Kidney capillary endothelial cell (primary cell): ENCODE measurements around the gene USP28.
"Not testable (repeated sequence)": the region's sequence is repeated elsewhere in the genome, so short reads cannot be mapped to it uniquely, and the experiment has no call there.

ENCODE experiments used
- DNase-seq: peaks from one replicate; pipeline ENCODE4 v3.0.0-alpha.2; 2018; ENCODE audit warnings: low spot score

Gene USP28, protein sequence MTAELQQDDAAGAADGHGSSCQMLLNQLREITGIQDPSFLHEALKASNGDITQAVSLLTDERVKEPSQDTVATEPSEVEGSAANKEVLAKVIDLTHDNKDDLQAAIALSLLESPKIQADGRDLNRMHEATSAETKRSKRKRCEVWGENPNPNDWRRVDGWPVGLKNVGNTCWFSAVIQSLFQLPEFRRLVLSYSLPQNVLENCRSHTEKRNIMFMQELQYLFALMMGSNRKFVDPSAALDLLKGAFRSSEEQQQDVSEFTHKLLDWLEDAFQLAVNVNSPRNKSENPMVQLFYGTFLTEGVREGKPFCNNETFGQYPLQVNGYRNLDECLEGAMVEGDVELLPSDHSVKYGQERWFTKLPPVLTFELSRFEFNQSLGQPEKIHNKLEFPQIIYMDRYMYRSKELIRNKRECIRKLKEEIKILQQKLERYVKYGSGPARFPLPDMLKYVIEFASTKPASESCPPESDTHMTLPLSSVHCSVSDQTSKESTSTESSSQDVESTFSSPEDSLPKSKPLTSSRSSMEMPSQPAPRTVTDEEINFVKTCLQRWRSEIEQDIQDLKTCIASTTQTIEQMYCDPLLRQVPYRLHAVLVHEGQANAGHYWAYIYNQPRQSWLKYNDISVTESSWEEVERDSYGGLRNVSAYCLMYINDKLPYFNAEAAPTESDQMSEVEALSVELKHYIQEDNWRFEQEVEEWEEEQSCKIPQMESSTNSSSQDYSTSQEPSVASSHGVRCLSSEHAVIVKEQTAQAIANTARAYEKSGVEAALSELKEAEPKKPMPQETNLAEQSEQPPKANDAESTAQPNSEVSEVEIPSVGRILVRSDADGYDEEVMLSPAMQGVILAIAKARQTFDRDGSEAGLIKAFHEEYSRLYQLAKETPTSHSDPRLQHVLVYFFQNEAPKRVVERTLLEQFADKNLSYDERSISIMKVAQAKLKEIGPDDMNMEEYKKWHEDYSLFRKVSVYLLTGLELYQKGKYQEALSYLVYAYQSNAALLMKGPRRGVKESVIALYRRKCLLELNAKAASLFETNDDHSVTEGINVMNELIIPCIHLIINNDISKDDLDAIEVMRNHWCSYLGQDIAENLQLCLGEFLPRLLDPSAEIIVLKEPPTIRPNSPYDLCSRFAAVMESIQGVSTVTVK

DNA sequence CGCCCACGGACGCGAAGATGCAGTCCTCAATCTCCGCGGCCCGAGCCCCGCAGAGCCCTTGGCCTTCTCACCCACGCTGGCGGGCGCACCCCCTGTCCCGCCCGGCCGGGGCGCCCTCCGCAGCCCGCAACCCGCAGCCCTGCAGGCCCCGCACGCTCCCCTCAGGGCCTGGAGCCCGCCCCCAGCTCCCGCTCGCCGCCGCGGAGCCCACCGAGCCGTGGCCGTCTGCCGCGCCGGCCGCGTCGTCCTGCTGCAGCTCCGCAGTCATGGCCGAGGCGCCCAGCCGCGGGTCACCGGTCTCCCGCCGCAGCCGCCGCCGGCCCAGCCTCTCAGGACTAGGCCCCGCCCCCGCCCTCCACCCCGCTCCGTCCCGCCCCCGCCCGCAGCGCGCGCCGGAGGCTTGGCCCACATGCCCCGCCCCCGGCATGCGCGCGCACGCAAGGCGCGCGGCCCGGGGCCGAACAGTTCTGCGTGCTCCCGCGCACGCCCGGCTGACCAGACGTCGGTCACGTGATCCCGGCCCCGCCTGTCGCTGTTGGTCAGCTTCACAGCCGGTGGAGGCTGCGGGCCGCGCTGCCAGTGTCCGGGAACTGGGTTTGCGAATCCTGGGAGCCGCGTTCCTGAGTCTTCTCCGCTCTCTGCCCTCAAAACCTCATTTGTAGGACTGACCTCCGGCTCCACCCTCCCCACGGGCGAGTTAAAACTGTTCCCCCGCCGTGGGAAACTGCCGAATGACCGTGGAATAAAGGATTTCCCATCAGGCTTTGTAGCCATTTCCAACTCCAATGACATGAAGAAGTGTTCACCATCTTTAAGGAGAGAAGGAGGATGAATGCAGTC, at the start of gene USP28:
Gene USP28, minus strand, starts transcription at position 339 of the 840 bp plus-strand sequence. Its CDS starts 71 bp downstream, at position 268.
- peak; percentile 95 for DNase-seq

DNA sequence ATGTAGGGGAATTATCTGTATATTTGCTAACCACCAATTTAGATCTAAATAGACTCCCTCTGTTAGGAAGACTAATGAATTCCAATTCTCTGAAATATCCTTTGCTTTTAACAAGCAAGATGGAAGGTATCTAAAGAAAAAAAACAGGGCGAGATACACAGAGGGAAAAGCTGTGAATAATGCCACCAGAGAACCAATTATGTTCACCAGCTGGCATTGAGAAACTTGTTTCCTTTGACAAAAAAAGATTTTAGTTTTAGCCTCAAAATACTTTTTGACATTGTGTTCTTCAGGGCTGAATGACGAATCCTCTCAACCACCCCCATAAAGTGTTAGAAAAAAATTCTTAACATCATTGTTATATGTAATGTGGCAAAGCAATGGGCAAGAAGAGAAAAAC, 48.2 kb upstream of the USP28 start:
- DNase-seq, result no peak

DNA sequence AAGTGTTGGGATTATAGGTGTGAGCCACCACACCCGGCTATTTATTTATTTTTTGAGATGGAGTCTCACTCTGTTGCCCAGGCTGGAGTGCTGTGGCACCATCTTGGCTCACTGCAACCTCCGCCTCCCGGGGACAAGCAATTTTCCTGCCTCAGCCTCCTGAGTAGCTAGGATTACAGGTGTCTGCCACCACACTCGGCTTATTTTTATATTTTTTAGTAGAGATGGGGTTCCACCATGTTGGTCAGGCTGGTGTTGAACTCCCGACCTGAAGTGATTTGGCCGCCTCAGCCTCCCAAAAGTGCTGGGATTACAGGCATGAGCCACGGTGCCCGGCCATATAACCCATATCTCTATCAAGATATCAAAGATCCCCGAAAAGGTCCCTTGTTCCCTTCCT, 36.1 kb upstream of the USP28 start:
- not testable (repeated sequence) for DNase-seq

DNA sequence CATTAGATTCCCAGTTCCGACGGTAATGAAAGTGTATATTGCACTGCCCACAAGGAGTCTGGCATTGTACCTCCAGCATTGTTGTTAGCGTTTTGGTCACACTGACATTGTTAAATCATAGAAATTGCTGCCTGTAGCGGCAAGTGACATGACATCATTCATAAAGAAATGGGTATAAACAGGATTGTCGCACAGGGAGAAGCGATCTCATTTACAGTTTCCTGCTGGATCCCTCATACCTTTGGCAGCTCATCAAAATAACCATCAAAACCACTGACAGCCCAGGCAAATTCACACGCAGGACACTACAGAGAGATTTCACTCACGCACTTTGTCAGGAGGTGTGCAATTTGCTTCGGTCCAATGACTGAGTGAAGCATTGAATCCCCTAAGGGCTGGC, 32.7 kb upstream of the USP28 start:
- DNase-seq, result no peak

DNA sequence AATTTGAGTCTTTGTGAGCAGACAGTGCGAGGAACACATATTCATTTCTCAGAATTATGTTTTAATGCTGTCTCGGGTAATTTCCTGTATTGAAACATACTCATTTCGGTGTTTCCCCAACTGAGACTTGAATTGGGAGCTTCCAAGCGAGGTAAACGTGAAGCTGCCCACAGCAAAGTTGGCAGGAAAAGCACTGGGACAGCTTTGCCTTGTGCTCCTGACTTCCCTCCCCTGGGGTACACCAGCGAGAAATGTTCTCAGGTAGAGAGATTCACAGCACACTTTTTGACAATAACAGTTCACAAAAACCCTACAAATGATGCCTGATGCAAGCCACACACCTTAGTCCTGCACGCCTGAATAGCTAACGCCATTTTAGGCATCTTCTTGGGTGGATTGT, 32.3 kb upstream of the USP28 start:
- DNase-seq, result no peak

DNA sequence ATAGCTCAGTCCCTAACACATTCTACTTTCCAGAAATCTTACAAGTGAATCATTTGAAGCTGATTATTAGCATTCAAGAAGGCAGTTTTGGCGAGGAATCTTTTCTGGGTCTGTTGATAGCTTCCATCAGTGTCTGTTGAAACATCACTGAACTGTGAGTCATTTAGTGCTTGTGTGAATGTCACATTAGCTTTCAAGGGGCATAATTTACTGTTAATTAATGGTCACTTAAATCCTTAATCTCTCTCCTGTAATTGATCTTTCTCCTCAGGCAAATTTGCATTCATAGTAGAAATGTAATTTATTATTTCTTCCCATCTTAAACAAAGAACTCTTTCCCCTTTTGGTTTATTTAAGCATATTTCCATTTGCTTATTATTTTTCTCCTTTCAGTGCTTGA, 31.8 kb upstream of the USP28 start:
- no peak for DNase-seq

DNA sequence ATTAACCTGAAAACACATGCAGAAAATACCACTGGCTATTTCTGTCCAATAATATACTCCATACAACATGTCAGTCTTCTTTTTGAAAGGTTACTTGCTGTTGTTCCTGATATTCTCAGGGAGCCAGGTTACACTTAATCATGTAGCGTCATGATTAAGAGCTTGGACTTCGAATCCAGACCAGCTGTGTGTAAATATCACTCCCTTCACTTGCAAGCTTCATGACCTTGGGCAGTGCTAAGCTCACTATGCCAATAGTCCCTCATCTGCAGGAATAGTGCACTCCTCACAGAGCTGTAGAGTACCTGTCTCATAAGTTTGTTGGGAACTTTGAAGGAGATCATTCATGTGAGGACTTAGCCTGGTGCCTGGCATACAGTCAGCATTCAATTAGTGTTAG, 31.1 kb upstream of the USP28 start:
- no peak for DNase-seq

DNA sequence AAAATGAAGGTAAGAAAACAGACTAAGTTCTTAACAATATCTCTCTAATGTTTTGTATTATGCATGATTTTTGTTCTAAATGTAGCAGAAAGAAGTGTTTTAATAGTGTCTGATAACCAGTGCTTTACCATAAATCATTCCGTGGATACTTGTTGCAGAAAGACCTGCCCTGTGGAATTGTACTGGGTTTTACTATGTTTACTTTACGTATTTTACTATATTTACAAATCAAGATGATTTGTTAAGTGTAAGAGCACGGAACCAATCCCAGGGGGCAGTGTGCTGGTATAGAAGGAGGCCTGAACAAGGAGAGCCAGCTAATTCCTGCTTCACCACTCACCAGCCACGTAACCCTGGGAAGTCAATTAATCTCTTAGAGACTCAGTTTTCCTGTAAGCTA, 30.7 kb upstream of the USP28 start:
- DNase-seq, result no peak

DNA sequence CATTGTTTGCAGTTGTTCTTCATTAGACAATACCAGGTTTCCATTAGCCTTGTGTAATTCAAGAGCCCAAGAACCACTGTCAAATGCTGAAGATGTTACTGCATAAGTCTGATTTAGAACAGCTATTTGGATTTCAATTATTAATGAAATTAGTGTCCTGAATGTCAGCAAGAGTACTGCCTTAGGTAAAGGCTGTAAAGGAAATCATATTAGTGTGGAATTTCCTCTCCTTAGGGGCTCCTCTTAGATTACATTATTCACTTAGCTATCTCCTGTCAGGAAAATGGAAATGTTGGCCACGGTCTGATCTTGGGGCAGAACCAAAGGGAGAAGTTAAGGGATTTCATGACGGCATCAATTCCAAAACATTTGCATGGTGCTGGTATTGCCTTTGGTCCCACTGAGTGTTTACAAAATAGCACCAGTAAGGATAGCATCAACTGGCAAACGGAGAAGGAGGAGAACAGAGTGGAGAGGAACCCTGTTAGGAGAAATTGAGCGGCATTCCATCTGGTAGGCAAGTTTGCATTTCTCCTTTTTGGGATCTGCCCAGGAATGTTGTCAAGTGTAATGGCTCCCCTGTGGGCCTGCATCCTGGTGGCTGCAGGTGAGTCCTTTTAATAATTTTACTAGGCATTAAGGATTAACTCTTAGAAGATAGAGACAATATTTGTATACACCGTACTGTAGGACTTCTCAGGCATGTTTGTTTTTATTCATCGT, 29.2 kb upstream of the USP28 start, which contains the start of gene HTR3B:
Gene HTR3B, plus strand, starts transcription at position 418 of the 723 bp plus-strand sequence. Its CDS starts 138 bp downstream, at position 556.
- no peak for DNase-seq

DNA sequence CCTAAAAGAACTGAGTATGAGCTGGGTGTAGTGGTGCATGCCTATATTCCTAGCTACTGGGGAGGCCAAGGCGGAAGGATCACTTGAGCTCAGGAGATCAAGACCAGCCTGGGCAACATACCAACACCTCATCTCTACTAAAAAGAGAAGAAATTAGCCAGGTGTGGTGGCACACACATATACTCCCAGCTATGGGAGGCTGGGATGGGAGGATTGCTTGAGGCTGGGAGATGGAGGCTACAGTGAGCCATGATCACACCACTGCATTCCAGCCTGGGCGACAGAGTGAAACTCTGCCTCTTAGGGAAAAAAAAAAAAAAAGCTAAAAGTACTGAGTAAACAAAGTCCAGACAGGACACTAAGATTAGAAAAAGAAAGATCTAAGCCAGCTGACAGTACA, 25.8 kb upstream of the USP28 start:
- no peak for DNase-seq

DNA sequence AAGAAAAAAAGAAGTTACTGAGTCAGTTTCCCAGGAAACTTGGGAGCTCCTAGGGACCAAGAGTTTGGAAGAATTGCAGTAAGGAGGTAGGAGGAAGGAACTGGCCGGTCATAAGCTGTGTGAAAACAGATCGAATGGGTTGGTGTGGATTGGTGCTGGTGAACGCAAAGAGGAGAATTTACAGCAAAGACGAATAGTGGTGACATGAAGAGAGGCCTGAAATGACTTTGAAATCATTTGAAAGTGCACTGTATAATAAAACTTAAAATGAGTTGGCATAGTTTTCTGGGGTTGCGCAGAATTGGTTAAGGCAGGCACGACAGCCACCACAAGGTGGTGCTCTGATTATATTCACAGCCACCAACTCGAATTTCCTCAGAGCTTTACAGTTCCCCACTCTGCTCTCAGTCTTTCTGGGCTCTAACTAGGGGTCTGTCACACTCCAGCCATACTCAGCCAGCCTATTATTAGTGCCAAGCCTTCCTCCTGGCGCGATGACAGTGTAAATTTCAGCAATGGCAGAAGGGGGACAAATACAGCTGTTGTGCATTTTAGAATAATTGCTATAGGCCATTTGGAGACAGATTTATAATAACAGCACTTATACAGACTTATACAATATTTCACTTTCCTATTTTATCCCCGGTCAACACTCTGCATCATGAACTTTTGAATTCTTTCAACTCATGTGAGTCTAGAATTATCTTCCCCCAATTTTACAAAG, 20.9 kb upstream of the USP28 start:
- no peak for DNase-seq

DNA sequence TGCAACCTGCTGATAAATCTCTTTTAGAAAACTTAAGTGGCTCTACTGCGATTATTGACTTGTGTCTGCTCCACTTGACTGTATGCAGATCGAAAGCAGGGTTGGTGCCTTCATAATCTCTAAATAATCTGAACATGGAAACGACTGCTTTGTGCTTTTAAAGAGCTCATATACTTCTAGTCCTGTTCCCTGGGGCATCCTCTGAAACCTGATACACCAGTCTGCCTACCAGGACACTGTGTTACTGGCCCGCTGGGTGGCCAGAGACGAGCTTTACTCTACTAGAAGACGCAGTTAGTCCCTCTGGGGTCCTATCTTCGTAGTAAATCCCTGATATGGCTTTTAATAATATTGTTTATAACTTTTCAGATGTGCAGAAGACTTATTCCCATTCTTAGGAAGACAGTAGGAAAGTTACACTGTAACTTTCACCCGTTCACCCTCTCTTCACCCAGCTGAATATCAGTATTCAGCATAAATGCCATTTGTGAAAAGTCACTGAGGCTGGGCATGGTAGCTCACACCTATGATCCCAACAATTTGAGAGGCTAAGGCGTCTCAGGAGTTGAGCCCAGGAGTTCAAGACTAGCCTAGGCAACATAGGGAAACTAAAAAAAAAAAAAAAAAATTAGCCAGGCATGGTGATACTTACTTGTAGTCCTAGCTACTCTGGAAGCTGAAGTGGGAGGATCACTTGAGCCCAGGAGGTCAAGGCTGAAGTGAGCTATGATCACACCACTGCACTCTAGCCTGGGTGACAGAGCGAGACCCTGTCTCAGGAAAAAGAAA, 20.2 kb upstream of the USP28 start:
- no peak for DNase-seq

DNA sequence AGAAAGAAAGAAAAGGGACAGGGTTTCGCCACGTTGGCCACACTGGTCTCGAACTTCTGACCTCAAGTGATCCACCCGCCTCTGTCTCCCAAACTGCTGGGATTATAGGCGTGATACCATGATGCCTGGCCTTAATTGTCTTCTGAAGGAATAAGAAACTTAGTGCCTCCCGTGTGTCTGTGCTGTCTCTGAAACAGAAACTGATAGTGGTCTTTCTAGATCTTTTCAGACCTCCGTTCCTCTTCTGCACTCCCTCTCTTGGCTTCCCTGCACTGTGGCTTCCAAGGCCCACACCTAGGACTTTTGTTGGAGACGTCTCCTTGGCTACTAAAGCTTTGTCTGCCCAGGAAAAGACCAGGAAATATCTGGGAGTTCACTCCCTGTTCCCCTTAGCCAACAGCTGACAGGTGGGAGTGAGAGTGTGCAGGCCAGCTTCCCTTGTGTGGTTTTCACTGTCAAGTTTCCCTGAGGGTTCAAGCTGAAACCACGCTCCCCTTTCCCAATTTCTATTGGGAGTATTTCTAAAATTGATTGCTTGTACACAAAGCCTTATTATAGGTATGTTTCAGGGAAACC, 19.1 kb upstream of the USP28 start:
- DNase-seq, result no peak

DNA sequence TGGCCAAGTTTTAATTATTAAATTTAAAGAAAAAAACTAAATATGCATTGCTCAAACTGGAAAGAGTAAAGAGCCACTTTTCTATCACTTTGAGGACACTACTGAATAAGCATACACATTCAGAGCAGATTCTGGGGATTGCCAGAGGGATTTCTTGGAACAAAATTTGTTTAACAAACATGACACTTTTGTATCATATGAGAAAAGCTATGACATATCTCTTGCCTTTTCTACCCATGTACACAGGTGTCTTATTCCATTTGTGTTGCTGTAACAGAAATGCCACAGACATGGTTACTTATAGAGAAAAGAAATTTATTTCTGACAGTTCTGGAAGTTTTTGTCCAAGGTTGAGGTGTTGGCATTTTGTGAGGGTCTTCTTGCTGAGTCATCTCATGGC, 13.5 kb upstream of the USP28 start:
- no peak for DNase-seq

DNA sequence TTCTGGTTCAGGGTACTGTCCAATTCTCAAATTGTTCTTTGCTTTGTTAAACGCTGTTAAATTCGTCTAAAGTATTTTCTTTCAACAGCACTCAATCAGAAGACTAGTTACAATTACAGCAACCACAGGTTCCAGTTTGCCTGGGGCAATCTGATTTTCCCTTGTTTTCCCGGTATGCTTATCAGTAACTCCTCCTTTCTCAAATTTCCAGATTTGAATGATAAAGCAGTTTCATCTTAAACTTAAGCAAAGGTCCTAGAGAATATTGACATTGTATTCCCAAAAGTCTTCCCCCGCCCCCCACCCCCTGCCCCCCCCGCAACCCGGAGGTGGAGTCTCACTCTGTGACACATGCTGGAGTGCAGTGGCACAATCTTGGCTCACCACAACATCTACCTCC, 10.5 kb upstream of the USP28 start:
- no peak for DNase-seq

DNA sequence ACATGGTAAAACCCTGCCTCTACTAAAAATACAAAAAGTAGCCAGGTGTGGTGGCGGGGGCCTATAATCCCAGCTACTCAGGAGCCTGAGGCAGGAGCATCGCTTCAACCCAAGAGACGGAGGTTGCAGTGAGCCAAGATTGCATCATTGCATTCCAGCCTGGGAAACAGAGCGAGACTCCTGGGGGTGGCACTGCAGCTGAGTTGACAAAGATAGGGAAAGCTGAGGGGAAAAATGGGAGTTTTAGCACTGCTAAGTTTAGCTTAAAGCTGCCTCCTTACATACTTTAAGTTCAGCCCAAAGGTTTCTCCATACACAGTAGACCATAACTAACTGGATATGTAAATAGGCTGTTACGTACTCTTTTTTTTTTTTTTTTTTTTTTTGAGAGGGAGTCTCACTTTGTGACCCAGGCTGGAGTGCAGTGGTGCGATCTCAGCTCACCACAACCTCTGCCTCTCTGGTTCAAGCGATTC, 9.0 kb upstream of the USP28 start:
- no peak for DNase-seq

DNA sequence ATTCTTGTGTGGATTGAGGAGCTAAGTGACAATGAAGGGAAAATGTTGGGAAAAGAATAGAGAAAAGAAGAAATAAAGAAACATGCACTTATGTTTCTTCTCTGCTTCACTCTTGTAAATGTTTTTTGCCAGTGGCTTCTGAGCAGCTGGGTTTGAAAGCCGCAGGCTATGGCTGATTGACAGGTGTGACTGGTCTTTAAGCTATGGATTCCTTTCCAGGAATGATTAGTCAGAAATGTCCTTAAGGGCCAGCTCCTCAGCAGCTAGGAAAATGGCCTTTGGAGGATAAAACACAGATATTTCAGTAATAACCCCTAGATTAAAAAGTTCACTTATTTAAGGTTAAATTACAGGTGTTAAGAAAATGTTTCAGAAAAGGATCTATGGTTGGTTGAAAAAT, 6.5 kb upstream of the USP28 start:
- DNase-seq, result no peak

DNA sequence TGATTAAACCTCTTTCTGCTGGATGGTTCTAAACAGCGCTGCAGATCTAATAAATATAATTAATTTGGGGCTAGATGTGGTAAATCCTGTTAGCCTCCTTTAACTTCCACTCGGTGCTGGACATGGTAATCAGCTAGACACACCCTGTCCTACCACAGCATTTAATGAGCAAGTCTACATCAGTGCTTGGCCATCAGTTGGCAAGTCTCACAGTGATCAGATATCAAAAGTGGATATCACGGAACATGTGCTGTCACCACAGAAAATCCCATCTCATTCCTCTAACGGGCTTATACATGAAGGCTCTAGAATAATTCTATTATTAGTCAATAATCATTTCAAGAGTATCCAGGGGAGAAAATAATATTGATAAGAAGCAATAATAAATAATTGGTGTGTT, 5.6 kb upstream of the USP28 start:
- no peak for DNase-seq

DNA sequence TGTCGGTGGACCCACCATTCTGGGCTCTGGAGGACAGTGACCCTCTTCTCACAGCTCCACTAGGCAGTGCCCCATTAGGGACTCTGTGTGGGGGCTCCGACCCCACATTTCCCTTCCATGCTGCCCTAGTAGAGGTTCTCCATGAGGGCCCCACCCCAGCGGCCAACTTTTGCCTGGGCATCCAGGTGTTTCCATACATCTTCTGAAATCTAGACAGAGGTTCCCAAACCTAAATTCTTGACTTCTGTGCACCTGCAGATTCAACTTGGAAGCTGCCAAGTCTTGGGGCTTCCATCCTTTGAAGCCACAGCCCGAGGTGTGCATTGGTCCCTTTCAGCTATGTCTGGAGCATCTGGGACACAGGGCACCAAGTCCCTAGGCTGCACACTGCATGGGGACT, 4.1 kb upstream of the USP28 start:
- DNase-seq, result not testable (repeated sequence)
